Activated naive CD8-positive, alpha-beta T cell treated with anti-CD3 and anti-CD28 coated beads, Interleukin-2, amount 50 U/mL, for 16 hours (primary cell): ENCODE results near the gene SLC25A12.
"Not testable (repeated sequence)": the region's sequence is repeated elsewhere in the genome, so short reads cannot be mapped to it uniquely, and the experiment has no call there.

Experiments
- DNase-seq: peaks from one replicate; pipeline ENCODE4 v3.0.0-alpha.2; 2020; ENCODE audit warnings: low read depth, low spot score

SLC25A12 gene

DNA sequence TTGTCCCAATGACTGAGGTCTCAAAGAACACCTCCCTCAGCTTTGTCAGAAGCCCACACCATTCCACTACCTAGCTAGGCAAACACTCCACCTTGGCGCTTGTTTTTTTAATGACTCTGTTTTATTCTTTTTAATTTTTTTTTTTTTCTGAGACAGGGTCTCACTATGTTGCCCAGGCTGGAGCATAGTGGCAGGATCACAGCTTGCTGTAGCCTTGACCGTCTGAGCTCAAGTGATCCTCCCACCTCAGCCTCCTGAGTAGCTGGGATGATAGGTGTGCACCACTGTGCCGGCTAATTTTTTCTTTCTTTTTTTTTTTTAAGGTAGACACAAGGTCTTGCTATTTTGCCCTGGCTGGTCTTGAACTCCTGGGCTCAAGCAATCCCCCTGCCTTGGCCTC, 101.9 kb downstream of the SLC25A12 start:
- DNase-seq, result no peak

- no peak for DNase-seq
Observed at GRCh38 chr2:171791361-171791760, 102.7 kb downstream of the SLC25A12 start.

DNA sequence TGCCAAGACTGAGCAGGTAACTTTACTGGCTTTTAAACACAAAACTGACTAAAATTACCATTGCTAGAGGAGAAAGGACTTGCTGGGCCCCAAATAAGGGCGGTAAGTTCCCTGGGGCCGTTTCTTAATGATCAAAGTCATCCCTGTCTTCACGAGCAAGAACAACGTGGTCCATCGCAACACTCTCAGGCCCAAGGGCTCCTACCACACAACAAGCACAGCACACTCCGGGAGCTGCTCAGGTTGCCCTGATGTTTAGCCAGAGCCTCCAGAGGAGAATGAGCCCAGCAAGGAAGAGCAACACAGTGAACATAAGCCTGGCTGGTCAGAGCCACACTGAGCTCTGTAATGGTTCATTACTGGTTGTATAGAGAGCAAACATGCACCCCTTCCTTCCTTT, 104.1 kb downstream of the SLC25A12 start:
- no peak for DNase-seq

DNA sequence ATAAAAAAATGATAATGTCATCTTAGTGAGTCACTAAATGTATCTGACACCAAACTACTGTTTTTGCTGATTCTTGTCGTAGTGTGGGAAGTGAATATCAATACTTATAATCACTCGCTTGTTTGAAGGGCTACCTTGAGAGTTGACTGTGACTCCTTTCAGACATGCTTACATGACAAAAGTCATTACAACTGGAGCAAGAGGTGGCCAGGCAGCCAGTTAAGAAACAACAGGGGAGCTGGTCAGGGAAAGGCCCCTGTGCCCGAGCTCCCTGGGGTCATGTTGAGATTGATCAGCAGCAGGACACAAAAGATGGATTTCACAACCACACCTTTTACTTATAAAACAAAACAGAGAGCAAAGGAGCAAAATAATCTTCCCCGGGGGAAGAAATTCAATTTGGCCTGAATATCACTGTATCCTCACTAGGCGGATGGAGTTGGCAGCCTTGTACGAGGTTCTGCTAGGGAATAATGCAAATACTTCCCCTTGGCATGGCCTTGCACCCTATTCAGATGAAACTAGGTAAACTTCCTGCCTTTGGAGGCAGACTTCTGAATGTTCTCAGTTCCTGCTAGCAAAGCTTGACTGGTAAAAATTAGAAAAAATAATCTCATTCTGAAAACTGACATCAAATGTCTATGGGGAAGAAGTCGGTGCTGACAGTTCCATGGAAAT, 105.6 kb downstream of the SLC25A12 start:
- no peak for DNase-seq

DNA sequence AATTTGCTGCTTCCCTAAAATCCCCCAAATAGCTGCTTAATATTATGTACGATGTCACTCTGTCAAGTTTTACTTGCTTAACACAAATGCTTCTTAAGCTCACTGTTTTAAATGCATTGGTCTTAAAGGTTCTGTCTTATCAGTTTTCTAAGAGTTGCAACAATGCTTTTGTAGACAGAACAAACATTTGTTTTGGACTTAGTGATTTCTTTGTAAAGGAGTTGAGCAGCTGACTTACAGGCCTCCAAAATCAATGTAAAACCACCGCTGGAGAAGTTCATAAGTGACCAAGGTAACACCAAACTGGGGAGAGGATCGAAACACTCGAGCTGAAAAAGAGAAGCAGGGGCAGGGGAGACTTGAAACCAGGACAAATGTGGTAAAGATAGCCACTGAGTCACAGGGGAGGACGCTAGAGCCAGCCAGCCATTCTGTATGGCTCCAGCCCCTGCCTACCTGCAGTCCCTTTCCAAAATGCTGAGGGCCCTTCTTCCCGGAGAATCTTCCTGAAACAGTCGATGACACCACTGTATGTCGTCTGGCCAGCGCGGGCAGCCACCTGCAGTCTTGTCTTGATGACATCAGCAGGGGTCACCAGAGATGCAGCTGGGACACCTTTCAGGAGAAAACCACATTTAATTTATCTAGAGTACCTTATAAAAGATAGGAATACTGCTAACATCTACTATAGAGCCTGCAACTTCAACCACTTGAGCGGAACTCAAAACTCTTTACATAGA, 106.5 kb downstream of the SLC25A12 start:
- DNase-seq, result no peak

- no peak for DNase-seq
Observed at GRCh38 chr2:171785450-171785849, 108.6 kb downstream of the SLC25A12 start.

- no peak for DNase-seq
Observed at GRCh38 chr2:171778515-171778914, 115.5 kb downstream of the SLC25A12 start.

- not testable (repeated sequence) for DNase-seq
Observed at GRCh38 chr2:171774581-171774980, 119.5 kb downstream of the SLC25A12 start.

- DNase-seq, result no peak
Observed at GRCh38 chr2:171772373-171772772, 121.7 kb downstream of the SLC25A12 start.

DNA sequence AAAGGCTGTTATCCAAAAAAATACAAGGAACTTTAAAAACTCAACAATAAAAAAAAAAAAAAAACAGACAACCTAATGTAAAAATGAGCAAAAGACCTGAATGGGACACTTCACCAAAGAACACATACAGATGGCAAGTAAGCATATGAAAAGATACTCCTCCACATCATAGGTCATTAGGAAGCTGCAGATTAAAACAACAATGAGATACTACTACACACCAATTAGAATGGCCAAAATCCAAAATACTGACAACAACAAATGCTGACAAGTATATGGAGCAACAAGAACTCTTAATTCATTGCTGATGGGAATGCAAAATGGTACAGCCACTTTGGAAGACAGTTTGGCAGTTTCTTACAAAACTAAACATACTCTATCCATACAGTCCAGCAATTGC, 122.6 kb downstream of the SLC25A12 start:
- no peak for DNase-seq

- no peak for DNase-seq
Observed at GRCh38 chr2:171763602-171764001, 130.4 kb downstream of the SLC25A12 start.

GRCh38 chr2:171762879-171763573, 131.0 kb downstream of the SLC25A12 start:
- DNase-seq, result no peak

GRCh38 chr2:171761176-171761575, 132.9 kb downstream of the SLC25A12 start:
- not testable (repeated sequence) for DNase-seq

DNA sequence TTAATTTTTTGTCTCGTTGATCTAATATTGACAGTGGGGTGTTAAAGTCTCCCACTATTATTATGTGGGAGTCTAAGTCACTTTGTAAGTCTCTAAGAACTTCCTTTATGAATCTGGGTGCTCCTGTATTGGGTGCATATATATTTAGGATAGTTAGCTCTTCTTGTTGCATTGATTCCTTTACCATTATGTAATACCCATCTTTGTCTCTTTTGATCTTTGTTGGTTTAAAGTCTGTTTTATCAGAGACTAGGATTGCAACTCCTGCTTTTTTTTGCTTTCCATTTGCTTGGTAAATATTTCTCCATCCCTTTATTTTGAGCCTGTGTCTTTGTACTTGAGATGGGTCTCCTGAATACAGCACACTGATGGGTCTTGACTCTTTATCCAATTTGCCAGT, 135.3 kb downstream of the SLC25A12 start:
- not testable (repeated sequence) for DNase-seq

DNA sequence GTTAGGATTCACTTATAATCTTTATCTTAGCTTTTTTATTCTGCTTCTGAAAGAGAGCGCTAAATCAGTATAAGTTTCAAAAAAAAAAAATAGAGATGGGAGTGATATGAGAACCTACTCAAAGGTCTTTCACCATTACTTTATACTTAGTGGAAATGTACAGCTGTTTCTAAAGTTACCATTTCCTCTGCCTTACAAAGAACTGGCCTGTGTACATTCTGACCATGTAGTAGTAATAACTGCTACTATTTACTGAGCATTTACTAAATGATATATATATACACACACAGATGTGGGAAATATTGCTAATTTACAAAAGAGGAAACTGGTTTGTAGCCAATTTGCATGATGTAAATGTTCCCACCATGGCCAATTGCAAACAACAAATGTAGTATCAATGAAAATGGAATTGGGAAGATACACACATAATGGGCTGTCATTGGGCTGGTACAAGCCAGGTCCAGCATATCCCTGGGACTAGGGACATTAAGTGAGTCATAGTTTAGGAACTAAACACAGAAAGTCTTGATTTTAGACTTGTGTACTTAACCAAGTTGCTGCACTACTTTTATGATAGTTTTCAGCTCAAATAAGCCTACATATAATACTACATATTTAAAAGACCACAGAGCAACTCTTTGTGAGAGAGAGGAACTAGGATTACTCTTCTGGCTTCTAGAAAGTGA, 139.6 kb downstream of the SLC25A12 start:
- no peak for DNase-seq

GRCh38 chr2:171747371-171747770, 146.7 kb downstream of the SLC25A12 start:
- no peak for DNase-seq

DNA sequence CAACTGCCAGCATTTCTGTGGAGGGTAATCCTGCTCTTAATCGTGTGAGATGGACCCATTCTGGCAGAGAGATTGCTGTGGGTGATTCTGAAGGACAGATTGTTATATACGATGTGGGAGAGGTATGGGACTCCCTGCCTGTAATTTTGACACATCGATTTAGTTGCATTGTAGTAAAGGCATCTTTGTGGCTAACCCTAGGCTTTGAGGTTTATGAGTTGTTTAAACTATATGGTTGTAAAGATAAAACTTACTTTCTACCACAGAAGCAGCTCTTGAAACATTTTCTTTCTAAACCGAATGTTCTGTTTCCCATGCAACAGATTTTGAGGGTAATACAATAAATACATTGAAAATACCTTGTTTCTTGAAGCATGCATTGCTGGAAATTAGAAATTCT, 148.2 kb downstream of the SLC25A12 start:
- no peak for DNase-seq

GRCh38 chr2:171745141-171745540, 148.9 kb downstream of the SLC25A12 start:
- DNase-seq, result no peak

DNA sequence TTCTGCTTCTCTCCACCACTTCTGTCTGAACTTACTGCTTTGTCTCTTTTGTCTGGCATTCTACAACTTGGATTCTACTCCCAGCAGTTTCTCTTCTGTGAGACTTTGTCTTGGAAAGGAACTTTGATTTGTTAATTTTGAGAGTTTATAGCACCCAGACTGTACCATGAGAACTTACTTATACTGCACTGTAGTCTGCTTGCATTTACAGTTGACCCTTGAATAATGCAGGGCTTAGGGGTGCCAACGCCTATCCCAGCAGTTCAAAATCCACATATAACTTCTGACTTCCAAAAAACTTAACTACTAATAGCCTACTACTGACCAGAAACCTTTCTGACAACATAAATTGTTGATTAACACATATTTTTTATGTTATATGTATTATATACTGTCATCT, 151.3 kb downstream of the SLC25A12 start:
- DNase-seq, result no peak

DNA sequence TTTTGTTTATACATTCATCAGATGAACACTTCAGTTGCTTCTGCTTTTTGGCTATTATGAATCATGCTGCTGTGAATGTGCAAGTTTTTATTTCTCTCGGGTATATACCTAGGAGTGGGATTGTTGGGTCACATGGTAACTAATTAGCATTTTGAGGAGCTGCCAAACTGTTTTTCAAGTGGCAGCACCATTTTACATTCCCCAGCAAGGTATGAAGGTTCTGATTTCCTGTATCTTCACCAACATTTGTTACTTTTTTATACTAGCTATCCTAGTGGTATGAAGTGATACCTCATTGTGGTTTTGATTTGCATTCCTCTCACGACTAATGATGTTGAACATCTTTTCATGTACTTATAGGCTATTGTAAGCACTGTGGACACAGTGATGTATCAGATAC, 152.9 kb downstream of the SLC25A12 start:
- DNase-seq, result no peak

- DNase-seq, result no peak
Observed at GRCh38 chr2:171735991-171736710, 157.9 kb downstream of the SLC25A12 start.
